Body of pancreas (tissue), 4 donors: ENCODE measurements around the gene FGA.

Source experiments
- POLR2A ChIP-seq, 3 donors: fragments of 450-650 bp; IDR thresholded peaks; one replicate each; pipeline ENCODE4 v1.6.1; 2016; ENCODE audit warnings: antibody characterized with exemption in 3 of 3, mild to moderate bottlenecking in 2 of 3
- TF ChIP-seq, protein P1 (sequence below), 7 experiments: fragments of 450-650 bp in 4 of 7; fragments of 200-600 bp in 3 of 7; sonication (generic) in 3 of 7; IDR thresholded peaks; one replicate each; pipeline ENCODE4 v1.5.1; 2016 to 2019; ENCODE audit warnings: antibody characterized with exemption in 7 of 7

DNA sequence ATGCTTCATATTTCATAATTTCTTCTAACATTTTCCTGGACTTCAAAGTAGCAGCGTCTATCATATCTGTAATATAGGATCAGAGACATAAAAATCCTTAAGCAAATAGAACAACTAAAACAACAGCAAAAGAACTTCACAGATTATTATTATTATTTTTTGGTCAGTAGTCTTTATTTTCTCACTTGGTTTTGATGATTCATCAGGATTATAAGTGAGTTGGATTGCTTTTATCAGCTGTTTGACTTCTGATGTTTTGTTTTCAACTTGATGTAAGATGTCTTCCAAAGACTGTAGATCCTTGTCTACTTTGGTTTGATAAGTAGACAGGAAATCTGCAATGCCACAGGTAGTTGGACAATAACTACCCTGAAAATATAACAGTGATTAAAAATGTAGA lies 21.3 kb upstream of the FGA start:
- TF ChIP-seq, protein P1, sequence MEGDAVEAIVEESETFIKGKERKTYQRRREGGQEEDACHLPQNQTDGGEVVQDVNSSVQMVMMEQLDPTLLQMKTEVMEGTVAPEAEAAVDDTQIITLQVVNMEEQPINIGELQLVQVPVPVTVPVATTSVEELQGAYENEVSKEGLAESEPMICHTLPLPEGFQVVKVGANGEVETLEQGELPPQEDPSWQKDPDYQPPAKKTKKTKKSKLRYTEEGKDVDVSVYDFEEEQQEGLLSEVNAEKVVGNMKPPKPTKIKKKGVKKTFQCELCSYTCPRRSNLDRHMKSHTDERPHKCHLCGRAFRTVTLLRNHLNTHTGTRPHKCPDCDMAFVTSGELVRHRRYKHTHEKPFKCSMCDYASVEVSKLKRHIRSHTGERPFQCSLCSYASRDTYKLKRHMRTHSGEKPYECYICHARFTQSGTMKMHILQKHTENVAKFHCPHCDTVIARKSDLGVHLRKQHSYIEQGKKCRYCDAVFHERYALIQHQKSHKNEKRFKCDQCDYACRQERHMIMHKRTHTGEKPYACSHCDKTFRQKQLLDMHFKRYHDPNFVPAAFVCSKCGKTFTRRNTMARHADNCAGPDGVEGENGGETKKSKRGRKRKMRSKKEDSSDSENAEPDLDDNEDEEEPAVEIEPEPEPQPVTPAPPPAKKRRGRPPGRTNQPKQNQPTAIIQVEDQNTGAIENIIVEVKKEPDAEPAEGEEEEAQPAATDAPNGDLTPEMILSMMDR (IDR thresholded peaks at IDR 0.05), result no peak
- TF ChIP-seq POLR2A (IDR thresholded peaks at IDR 0.05), result no peak
